Activated naive CD4-positive, alpha-beta T cell treated with anti-CD3 and anti-CD28 coated beads, Interleukin-2, amount 10 ng/mL, durations not matched to agents 7 days and 5 days (primary cell): Measurements from ENCODE around the gene LCE1F.

Source experiments
- CTCF ChIA-PET: fragments of 350-600 bp; sonication (Branson Sonifier 250); formaldehyde crosslinking; loops from one replicate; lab custom pipeline; 2021; ENCODE audit warnings: antibody characterized with exemption; lab: Charles Lee
- DNase-seq: peaks from one replicate; pipeline ENCODE4 v3.0.0-alpha.2; 2020
- H3K27ac Mint-ChIP-seq: one replicate; pipeline ENCODE4 v1.8.0; 2021; ENCODE audit warnings: mild to moderate bottlenecking, moderate library complexity, mixed read lengths
- H3K27me3 Mint-ChIP-seq: one replicate; pipeline ENCODE4 v1.8.0; 2021; ENCODE audit warnings: mild to moderate bottlenecking, mixed read lengths
- H3K36me3 Mint-ChIP-seq: one replicate; pipeline ENCODE4 v1.8.0; 2021; ENCODE audit warnings: mixed read lengths
- H3K4me1 Mint-ChIP-seq: one replicate; pipeline ENCODE4 v1.8.0; 2021; ENCODE audit warnings: mixed read lengths
- H3K4me3 Mint-ChIP-seq: one replicate; pipeline ENCODE4 v1.8.0; 2021; ENCODE audit warnings: mild to moderate bottlenecking, moderate library complexity, mixed read lengths
- H3K9me3 Mint-ChIP-seq: one replicate; pipeline ENCODE4 v1.8.0; 2021; ENCODE audit warnings: mixed read lengths

LCE1F gene

DNA sequence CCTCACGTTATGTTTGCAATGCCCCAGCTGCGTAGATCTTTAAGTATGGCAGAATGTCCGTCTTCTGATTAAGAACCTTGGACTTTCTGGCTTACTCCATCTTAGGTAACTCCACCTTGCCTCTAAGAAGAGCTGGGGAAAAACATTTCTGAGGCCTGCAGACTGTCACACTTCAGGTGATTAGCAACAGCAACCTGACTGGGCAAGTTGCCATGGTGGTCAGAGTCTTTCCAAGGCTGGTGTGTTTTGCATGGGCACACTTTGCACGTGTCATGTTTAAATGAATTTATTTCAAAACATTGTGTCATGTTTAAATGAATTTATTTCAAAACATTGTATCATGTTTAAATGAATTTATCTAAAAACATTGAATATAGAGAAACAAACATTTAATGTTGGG lies 16.3 kb upstream of the LCE1F start:
- DNase-seq: no peak
- H3K4me1 Mint-ChIP-seq: no peaks in the 10 kb centered on the region
- CTCF ChIA-PET: no interaction called here
- no peaks in the 10 kb centered on the region for H3K9me3 Mint-ChIP-seq
- no peak overlapping the region for H3K4me3 Mint-ChIP-seq
- peaks cover 4% of the 10 kb centered on the region for H3K27me3 Mint-ChIP-seq
- no peaks in the 10 kb centered on the region for H3K36me3 Mint-ChIP-seq
- H3K27ac Mint-ChIP-seq: no peak overlapping the region

DNA sequence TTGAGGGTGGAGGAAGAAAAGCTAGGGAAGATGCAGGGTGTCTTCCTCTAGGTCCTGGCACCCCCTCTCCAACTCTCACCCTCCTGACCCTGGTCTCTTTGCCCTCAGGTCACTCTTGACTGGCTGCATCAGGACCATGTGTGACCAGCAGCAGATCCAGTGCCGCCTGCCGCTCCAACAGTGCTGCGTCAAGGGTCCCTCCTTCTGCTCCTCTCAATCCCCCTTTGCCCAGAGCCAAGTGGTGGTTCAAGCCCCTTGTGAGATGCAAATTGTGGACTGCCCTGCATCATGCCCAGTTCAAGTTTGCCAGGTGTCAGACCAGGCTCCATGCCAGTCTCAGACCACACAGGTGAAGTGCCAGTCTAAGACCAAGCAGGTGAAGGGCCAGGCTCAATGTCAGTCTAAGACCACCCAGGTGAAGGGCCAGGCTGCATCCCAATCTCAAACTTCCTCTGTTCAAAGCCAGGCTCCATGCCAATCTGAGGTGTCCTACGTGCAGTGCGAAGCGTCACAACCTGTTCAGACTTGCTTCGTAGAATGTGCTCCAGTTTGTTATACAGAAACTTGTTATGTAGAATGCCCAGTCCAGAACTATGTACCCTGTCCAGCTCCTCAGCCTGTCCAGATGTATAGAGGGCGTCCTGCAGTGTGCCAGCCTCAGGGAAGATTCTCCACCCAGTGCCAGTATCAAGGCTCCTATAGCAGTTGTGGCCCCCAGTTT lies 15.3 kb upstream of the LCE1F start:
- Mint-ChIP-seq H3K27me3 (peaks cover 4% of the 10 kb centered on the region), H3K27ac (no peak overlapping the region)
- CTCF ChIA-PET: no interaction called here

DNA sequence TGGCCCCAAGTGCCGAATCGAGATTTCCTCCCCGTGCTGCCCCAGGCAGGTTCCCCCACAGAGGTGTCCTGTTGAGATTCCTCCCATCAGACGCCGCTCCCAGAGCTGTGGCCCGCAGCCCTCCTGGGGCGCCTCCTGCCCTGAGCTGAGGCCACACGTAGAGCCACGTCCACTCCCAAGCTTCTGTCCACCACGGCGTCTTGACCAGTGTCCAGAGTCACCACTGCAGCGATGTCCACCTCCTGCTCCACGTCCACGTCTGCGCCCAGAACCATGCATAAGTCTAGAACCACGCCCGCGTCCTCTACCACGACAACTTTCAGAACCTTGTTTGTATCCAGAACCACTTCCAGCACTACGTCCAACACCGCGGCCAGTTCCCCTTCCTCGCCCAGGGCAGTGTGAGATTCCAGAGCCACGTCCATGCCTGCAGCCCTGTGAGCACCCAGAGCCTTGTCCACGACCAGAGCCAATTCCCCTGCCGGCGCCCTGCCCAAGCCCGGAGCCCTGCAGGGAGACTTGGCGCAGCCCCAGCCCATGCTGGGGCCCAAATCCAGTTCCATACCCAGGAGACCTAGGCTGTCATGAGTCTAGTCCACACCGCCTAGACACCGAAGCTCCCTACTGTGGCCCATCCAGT lies 14.3 kb upstream of the LCE1F start:
- DNase-seq: no peak
- no peak overlapping the region for H3K27ac Mint-ChIP-seq
- no peak overlapping the region for H3K4me3 Mint-ChIP-seq
- no peaks in the 10 kb centered on the region for H3K36me3 Mint-ChIP-seq
- H3K4me1 Mint-ChIP-seq: no peaks in the 10 kb centered on the region
- peaks cover 4% of the 10 kb centered on the region for H3K27me3 Mint-ChIP-seq
- H3K9me3 Mint-ChIP-seq: no peaks in the 10 kb centered on the region
- CTCF ChIA-PET: no interaction called here

More for the DNA sequence above, 15.3 kb upstream of the LCE1F start:
- Mint-ChIP-seq H3K36me3 (no peaks in the 10 kb centered on the region), H3K4me3 (no peak overlapping the region), H3K4me1 (no peaks in the 10 kb centered on the region), H3K9me3 (no peaks in the 10 kb centered on the region)
- DNase-seq: no peak

DNA sequence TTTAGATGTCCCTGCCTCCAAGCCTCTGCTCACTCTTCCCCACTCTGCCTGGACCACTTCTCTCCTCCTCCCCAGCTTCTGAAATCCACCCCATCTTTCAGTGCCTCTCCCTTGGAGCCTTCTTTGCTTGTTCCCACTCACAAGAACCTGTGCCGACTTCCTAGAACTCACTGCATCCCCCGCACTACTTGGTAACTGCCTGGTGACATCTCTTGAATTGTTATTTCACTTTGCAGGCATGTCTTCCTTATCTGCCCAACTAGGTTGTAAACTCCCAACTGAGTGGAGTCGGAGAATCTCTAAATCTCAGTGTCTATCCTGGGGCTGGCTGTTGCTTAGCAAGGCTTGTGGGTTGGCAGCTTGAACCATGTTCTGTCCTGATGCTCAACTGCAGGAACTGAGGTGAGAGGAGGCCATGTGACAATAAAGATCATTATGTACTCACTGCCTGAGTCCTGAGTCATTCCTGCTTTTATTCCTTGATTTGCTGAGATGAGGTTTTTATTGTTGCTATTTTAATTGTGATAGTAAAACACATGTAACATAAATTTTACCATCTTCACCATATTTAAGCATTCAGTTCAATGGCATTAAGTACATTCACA lies 13.2 kb upstream of the LCE1F start:
- no peak overlapping the region for H3K4me3 Mint-ChIP-seq
- no peaks in the 10 kb centered on the region for H3K36me3 Mint-ChIP-seq
- H3K27me3 Mint-ChIP-seq: peaks cover 4% of the 10 kb centered on the region
- H3K9me3 Mint-ChIP-seq: no peaks in the 10 kb centered on the region
- CTCF ChIA-PET: no interaction called here
- no peak overlapping the region for H3K27ac Mint-ChIP-seq
- DNase-seq: no peak
- no peaks in the 10 kb centered on the region for H3K4me1 Mint-ChIP-seq

DNA sequence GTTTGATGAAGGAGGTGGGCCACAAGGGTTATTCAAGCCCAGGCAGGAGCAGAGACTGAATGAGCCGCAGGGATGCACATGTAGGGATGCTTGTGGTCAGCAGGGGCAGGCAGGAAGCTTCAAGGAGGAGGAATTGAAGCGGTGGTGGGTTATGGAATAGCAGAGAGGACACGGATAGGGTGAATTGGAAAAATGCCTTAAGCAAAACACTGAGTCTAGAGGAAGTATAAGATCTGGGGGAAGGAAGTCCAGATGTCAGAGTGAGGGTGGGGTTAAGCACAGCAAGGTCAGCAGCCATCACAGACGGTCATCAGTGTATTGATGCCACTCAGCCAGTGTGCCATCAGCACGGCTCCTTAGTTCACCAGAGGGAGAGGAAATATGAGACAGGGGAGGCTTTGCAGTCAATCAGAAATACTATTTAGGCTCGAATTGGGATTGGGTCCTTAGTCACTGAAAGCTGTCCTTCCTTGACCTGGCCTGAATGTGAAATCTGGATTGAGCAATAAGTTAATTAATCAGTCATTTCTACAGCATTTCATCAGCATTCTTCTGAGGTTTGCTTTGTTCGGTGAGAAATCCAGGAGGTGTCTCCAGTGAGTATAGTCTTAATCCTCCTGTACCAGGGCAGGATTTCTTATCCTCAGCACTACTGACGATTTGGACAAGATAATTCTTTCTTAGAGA lies 6.0 kb upstream of the LCE1F start:
- Mint-ChIP-seq H3K36me3 (no peaks in the 10 kb centered on the region), H3K4me3 (no peak overlapping the region), H3K27ac (no peak overlapping the region), H3K9me3 (no peaks in the 10 kb centered on the region), H3K4me1 (no peaks in the 10 kb centered on the region), H3K27me3 (no peaks in the 10 kb centered on the region)
- no peak for DNase-seq
- CTCF ChIA-PET: no interaction called here

DNA sequence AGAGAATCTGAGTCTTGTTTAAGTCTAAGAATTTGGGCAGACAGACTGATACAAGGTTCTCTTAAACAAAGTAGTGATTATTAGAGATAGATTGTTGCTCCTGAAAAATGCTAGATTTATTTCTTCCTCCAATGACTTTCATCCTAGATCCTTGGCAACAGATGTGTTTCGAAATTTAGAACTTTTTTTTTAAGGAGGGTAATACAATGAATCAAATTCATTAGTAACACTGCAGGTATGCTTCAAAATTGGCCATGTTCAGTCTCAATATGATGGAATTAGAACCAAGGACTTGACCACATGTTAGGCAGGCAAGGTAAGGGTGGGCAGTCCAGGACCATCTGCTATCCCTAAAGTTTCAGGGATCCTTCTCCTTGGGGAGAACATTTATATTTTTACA lies 4.5 kb upstream of the LCE1F start:
- CTCF ChIA-PET: no interaction called here
- H3K27me3 Mint-ChIP-seq: no peaks in the 10 kb centered on the region
- no peaks in the 10 kb centered on the region for H3K9me3 Mint-ChIP-seq
- no peaks in the 10 kb centered on the region for H3K36me3 Mint-ChIP-seq
- no peak for DNase-seq
- H3K27ac Mint-ChIP-seq: no peak overlapping the region
- no peaks in the 10 kb centered on the region for H3K4me1 Mint-ChIP-seq
- no peak overlapping the region for H3K4me3 Mint-ChIP-seq

- no peaks in the 10 kb centered on the region for H3K36me3 Mint-ChIP-seq
- no peak for DNase-seq
- no peak overlapping the region for H3K4me3 Mint-ChIP-seq
- CTCF ChIA-PET: interaction anchor here (2.5 kb wide), 1 partner anchor 12 kb away, joined by 11 read pairs; no protein-coding TSS in a partner anchor
- peaks cover 3% of the 10 kb centered on the region for H3K27me3 Mint-ChIP-seq
- H3K27ac Mint-ChIP-seq: no peak overlapping the region
- H3K9me3 Mint-ChIP-seq: no peaks in the 10 kb centered on the region
- no peaks in the 10 kb centered on the region for H3K4me1 Mint-ChIP-seq
Observed at GRCh38 chr1:152776361-152776760, 1.4 kb downstream of the LCE1F start.

- Mint-ChIP-seq H3K9me3 (no peaks in the 10 kb centered on the region), H3K36me3 (no peaks in the 10 kb centered on the region), H3K4me1 (no peaks in the 10 kb centered on the region), H3K27ac (no peak overlapping the region), H3K4me3 (no peak overlapping the region), H3K27me3 (peaks cover 3% of the 10 kb centered on the region)
- no peak for DNase-seq
- CTCF ChIA-PET: interaction anchor here (0.7 to 2.5 kb wide), 3 partner anchors 11 to 41 kb away, joined by 3 to 11 read pairs (median 3); no protein-coding TSS in a partner anchor
Observed at GRCh38 chr1:152777510-152778137, 2.7 kb downstream of the LCE1F start.

- Mint-ChIP-seq H3K36me3 (no peaks in the 10 kb centered on the region), H3K27ac (no peak overlapping the region), H3K4me1 (no peaks in the 10 kb centered on the region), H3K4me3 (no peak overlapping the region), H3K9me3 (no peaks in the 10 kb centered on the region), H3K27me3 (peaks cover 16% of the 10 kb centered on the region)
- CTCF ChIA-PET: no interaction called here
- DNase-seq: no peak
Observed at GRCh38 chr1:152783095-152783494, 8.2 kb downstream of the LCE1F start.

- H3K27me3 Mint-ChIP-seq: peaks cover 17% of the 10 kb centered on the region
- CTCF ChIA-PET: no interaction called here
Observed at GRCh38 chr1:152786077-152786476, 11.1 kb downstream of the LCE1F start, which contains the start of gene LCE1E. TSS of gene LCE1E (plus strand) at chr1:152786257. CDS start at chr1:152787300, 1,043 bp downstream.

DNA sequence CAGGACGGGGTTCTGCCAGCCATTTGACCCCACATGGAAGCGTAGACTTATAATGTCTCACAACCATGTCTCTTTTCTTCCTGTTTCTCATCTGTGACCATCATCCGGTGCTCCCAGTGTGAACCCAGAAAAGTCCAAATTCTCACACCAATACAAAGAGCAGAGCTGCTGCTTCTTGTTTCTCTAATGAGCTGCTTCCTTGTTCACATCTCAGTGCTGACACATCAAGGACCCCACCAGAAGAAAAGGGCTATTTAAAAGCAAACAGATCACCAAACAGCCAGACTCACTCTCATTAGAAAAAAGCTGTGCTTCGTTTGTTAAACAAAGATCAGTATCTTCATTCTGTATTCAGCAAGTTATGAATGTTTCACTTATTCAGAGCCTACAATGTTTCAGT lies 20.7 kb downstream of the LCE1F start:
- Mint-ChIP-seq H3K36me3 (no peaks in the 10 kb centered on the region), H3K4me3 (no peak overlapping the region), H3K27me3 (peaks cover 11% of the 10 kb centered on the region), H3K9me3 (no peaks in the 10 kb centered on the region), H3K4me1 (no peaks in the 10 kb centered on the region), H3K27ac (no peak overlapping the region)
- CTCF ChIA-PET: no interaction called here
- DNase-seq: no peak

More at GRCh38 chr1:152786077-152786476, 11.1 kb downstream of the LCE1F start, which contains the start of gene LCE1E:
- H3K36me3 Mint-ChIP-seq: no peaks in the 10 kb centered on the region
- no peaks in the 10 kb centered on the region for H3K4me1 Mint-ChIP-seq
- no peak for DNase-seq
- H3K9me3 Mint-ChIP-seq: no peaks in the 10 kb centered on the region
- H3K4me3 Mint-ChIP-seq: no peak within 1 kb of the TSS
- H3K27ac Mint-ChIP-seq: no peak within 1 kb of the TSS

DNA sequence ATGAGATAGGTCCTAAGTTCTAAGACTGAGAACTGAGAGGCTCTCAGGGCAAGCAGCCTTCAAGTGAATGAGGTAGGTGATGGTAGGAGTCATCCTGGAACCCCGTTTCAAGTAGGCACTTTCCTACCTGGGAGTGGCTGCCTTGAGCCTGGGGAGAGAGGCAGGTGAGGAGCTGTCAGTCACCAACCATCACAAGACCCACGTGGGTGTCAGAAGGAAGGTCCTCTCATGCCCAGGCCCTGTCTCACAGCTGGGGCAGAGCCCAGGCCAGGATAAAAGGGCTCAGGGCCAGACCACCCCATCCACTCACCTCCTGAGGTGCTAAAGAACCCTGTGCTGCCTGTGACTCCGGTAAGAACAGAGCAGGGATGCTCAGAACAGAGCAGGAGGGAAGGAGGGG lies 21.5 kb downstream of the LCE1F start, which contains the start of gene LCE1D:
TSS of gene LCE1D (plus strand) at position 301 of the 400 bp plus-strand sequence. CDS start 1,074 bp downstream, outside the sequence.
- DNase-seq: no peak
- no peaks in the 10 kb centered on the region for H3K36me3 Mint-ChIP-seq
- no peak within 1 kb of the TSS for H3K27ac Mint-ChIP-seq
- no peak within 1 kb of the TSS for H3K4me3 Mint-ChIP-seq
- peaks cover 12% of the 10 kb centered on the region for H3K27me3 Mint-ChIP-seq
- H3K4me1 Mint-ChIP-seq: no peaks in the 10 kb centered on the region
- H3K9me3 Mint-ChIP-seq: no peaks in the 10 kb centered on the region
- CTCF ChIA-PET: no interaction called here

DNA sequence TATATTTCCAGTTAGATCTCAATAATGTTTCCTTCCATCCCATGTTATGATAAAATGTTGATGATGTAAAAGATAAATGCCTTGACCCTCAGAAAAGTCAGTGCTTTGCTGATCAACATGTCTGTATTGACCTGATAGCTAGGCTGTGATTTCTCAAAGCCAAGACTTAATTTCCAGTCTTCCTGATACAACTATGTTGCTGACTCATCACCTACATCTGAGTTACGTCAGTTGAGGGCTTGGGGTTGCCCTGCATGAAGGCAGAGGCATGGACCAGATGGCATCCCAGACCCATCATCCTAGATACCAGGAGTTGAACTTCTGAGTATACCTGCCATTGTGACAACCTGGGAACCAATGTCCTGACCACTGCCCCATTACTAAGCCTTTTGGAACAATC lies 26.4 kb downstream of the LCE1F start:
- H3K36me3 Mint-ChIP-seq: no peaks in the 10 kb centered on the region
- no peak for DNase-seq
- CTCF ChIA-PET: no interaction called here
- H3K4me1 Mint-ChIP-seq: no peaks in the 10 kb centered on the region
- no peaks in the 10 kb centered on the region for H3K9me3 Mint-ChIP-seq
- no peak overlapping the region for H3K4me3 Mint-ChIP-seq
- peaks cover 26% of the 10 kb centered on the region for H3K27me3 Mint-ChIP-seq
- H3K27ac Mint-ChIP-seq: no peak overlapping the region

GRCh38 chr1:152806576-152806975 lies 31.6 kb downstream of the LCE1F start, which contains the start of gene LCE1C:
TSS of gene LCE1C (minus strand) at chr1:152806651. CDS start at chr1:152805478, 1,173 bp downstream.
- no peaks in the 10 kb centered on the region for H3K36me3 Mint-ChIP-seq
- H3K9me3 Mint-ChIP-seq: no peaks in the 10 kb centered on the region
- peak within 1 kb of the TSS; percentile 4 for H3K27ac Mint-ChIP-seq
- no peak within 1 kb of the TSS for H3K4me3 Mint-ChIP-seq
- CTCF ChIA-PET: no interaction called here
- H3K4me1 Mint-ChIP-seq: no peaks in the 10 kb centered on the region
- no peak for DNase-seq
- H3K27me3 Mint-ChIP-seq: peaks cover 18% of the 10 kb centered on the region
